ENCODE data around the gene CCDC172.

The CCDC172 gene

GRCh38 chr10:116385311-116385710 lies 61.1 kb downstream of the CCDC172 start:
- TF ChIP-seq GATA3 (IDR thresholded peaks at IDR 0.05; ENCODE audit: low read depth, low read length), result no peak
- no peak for TF ChIP-seq GATA2 (IDR thresholded peaks at IDR 0.05; ENCODE audit: low read depth, low read length)

- no peak for TF ChIP-seq GATA3 (IDR thresholded peaks at IDR 0.05; ENCODE audit: low read depth, low read length)
- TF ChIP-seq GATA2 (IDR thresholded peaks at IDR 0.05; ENCODE audit: low read depth, low read length), result no peak
These were observed 62.0 kb downstream of the CCDC172 start for GRCh38 chr10:116385994-116386809.

- TF ChIP-seq GATA2 (IDR thresholded peaks at IDR 0.05; ENCODE audit: low read depth, low read length) (no peak), GATA3 (IDR thresholded peaks at IDR 0.05; ENCODE audit: low read depth, low read length) (no peak)
These were observed 71.2 kb downstream of the CCDC172 start for GRCh38 chr10:116395223-116395985.

- TF ChIP-seq GATA3 (IDR thresholded peaks at IDR 0.05; ENCODE audit: low read depth, low read length) (no peak), GATA2 (IDR thresholded peaks at IDR 0.05; ENCODE audit: low read depth, low read length) (no peak)
These were observed 74.0 kb downstream of the CCDC172 start for GRCh38 chr10:116398224-116398623.

GRCh38 chr10:116402858-116403257 lies 78.6 kb downstream of the CCDC172 start:
- TF ChIP-seq GATA3 (IDR thresholded peaks at IDR 0.05; ENCODE audit: low read depth, low read length) (no peak), GATA2 (IDR thresholded peaks at IDR 0.05; ENCODE audit: low read depth, low read length) (no peak)

GRCh38 chr10:116403740-116404250 lies 79.5 kb downstream of the CCDC172 start:
- TF ChIP-seq GATA3 (IDR thresholded peaks at IDR 0.05; ENCODE audit: low read depth, low read length) (no peak), GATA2 (IDR thresholded peaks at IDR 0.05; ENCODE audit: low read depth, low read length) (no peak)

GRCh38 chr10:116408719-116409118 lies 84.5 kb downstream of the CCDC172 start:
- TF ChIP-seq GATA3 (IDR thresholded peaks at IDR 0.05; ENCODE audit: low read depth, low read length) (no peak), GATA2 (IDR thresholded peaks at IDR 0.05; ENCODE audit: low read depth, low read length) (no peak)

GRCh38 chr10:116410351-116410750 lies 86.1 kb downstream of the CCDC172 start:
- TF ChIP-seq GATA2 (IDR thresholded peaks at IDR 0.05; ENCODE audit: low read depth, low read length) (no peak), GATA3 (IDR thresholded peaks at IDR 0.05; ENCODE audit: low read depth, low read length) (no peak)

- TF ChIP-seq GATA3 (IDR thresholded peaks at IDR 0.05; ENCODE audit: low read depth, low read length) (no peak), GATA2 (IDR thresholded peaks at IDR 0.05; ENCODE audit: low read depth, low read length) (no peak)
These were observed 93.6 kb downstream of the CCDC172 start for GRCh38 chr10:116417821-116418220.

GRCh38 chr10:116418389-116418788 lies 94.1 kb downstream of the CCDC172 start:
- TF ChIP-seq GATA3 (IDR thresholded peaks at IDR 0.05; ENCODE audit: low read depth, low read length), result no peak
- TF ChIP-seq GATA2 (IDR thresholded peaks at IDR 0.05; ENCODE audit: low read depth, low read length), result no peak

- TF ChIP-seq GATA2 (IDR thresholded peaks at IDR 0.05; ENCODE audit: low read depth, low read length), result no peak
- TF ChIP-seq GATA3 (IDR thresholded peaks at IDR 0.05; ENCODE audit: low read depth, low read length), result no peak
These were observed 97.6 kb downstream of the CCDC172 start for GRCh38 chr10:116421815-116422214.

GRCh38 chr10:116427671-116428070 lies 103.4 kb downstream of the CCDC172 start, which contains the start of gene PNLIPRP3:
Gene PNLIPRP3, plus strand, starts transcription at chr10:116427847. Its CDS starts 166 bp downstream, at chr10:116428013.
- TF ChIP-seq GATA3 (IDR thresholded peaks at IDR 0.05; ENCODE audit: low read depth, low read length) (no peak), GATA2 (IDR thresholded peaks at IDR 0.05; ENCODE audit: low read depth, low read length) (no peak)

- no peak for TF ChIP-seq GATA3 (IDR thresholded peaks at IDR 0.05; ENCODE audit: low read depth, low read length)
- no peak for TF ChIP-seq GATA2 (IDR thresholded peaks at IDR 0.05; ENCODE audit: low read depth, low read length)
These were observed 105.2 kb downstream of the CCDC172 start for GRCh38 chr10:116429288-116429977.

Measured in SH-SY5Y (cell line).